Gastroesophageal sphincter (tissue), 3 donors: ENCODE data around the gene UBE2F.

Experiments used
- CTCF ChIP-seq, 4 experiments: fragments of 200-600 bp in 2 of 4; fragments of 450-650 bp in 2 of 4; sonication (generic) in 1 of 4; IDR thresholded peaks; one replicate each; pipeline ENCODE4 v1.5.1; 2017 to 2019; ENCODE audit warnings: antibody characterized with exemption in 4 of 4, mild to moderate bottlenecking in 2 of 4, moderate library complexity in 2 of 4
- EP300 ChIP-seq: sonication (generic); formaldehyde crosslinking; IDR thresholded peaks from one replicate; pipeline ENCODE4 v1.6.1; 2017; ENCODE audit warnings: antibody characterized with exemption, mild to moderate bottlenecking
- POLR2A ChIP-seq, 2 donors: fragments of 450-650 bp; IDR thresholded peaks; one replicate each; pipeline ENCODE4 v1.6.1; 2017; ENCODE audit warnings: antibody characterized with exemption in 2 of 2, mild to moderate bottlenecking in 2 of 2, moderate library complexity in 1 of 2
- POLR2AphosphoS5 ChIP-seq: sonication (generic); formaldehyde crosslinking; IDR thresholded peaks from one replicate; pipeline ENCODE4 v1.6.1; 2017; ENCODE audit warnings: antibody characterized with exemption

- TF ChIP-seq POLR2AphosphoS5 (no peak), CTCF (IDR thresholded peaks at IDR 0.05) (no peak), POLR2A (IDR thresholded peaks at IDR 0.05) (no peak), EP300 (no peak)
Measured at GRCh38 chr2:238066218-238066617, 99.4 kb downstream of the UBE2F start.
